Measurements from ENCODE around the gene NOL3. TPM values are rescaled to one million over a fixed set of nuclear protein-coding genes. Genes with fewer than 3 reads are reported as not detected.

Gene NOL3
- total and polyA plus RNA-seq, 2 of the 13 experiments (the other 11 are each of a cell fraction or from before 2014, with no cell fraction given): 5.7 to 20.5 TPM

- TF ChIP-seq IRF2 (CRISPR knock-in tag; IDR thresholded peaks at IDR 0.05): peak; percentile 47; the same call in 1 of the 2 replicates
- peak; percentile 44; the same call in 1 of the 2 replicates for TF ChIP-seq KLF13 (CRISPR knock-in tag; IDR thresholded peaks at IDR 0.05)
- TF ChIP-seq ZNF180 (CRISPR knock-in tag; IDR thresholded peaks at IDR 0.05; ENCODE audit: borderline replicate concordance, low read depth): no peak
- TF ChIP-seq ZNF580 (CRISPR knock-in tag; IDR thresholded peaks at IDR 0.05; ENCODE audit: borderline replicate concordance, low read depth): 0 out of 2 replicates have a peak, but pooled peaks have one; percentile 31
- TF ChIP-seq RFX5 (IDR thresholded peaks at IDR 0.05; ENCODE audit: low read depth, low read length): 0 out of 2 replicates have a peak, but pooled peaks have one; percentile 25
- peak; percentile 62; the same call in 1 of the 2 replicates for TF ChIP-seq SMAD1 (CRISPR knock-in tag; IDR thresholded peaks at IDR 0.05; ENCODE audit: borderline replicate concordance, low read depth)
- TF ChIP-seq ATF7-NPFF (CRISPR knock-in tag; IDR thresholded peaks at IDR 0.05; ENCODE audit: low read depth): peak; percentile 78
- TF ChIP-seq MAZ (IDR thresholded peaks at IDR 0.05; ENCODE audit: borderline replicate concordance, low read depth, low read length): peak; percentile 46; the same call in 1 of the 2 replicates
- TF ChIP-seq MAZ (CRISPR knock-in tag; IDR thresholded peaks at IDR 0.05; ENCODE audit: low read depth): peak; percentile 69
- TF ChIP-seq DRAP1 (CRISPR knock-in tag; IDR thresholded peaks at IDR 0.05): peak; percentile 19; the same call in 1 of the 2 replicates
- TF ChIP-seq TFAP4 (IDR thresholded peaks at IDR 0.05; ENCODE audit: borderline replicate concordance, low read depth): peak; percentile 73; the same call in 1 of the 2 replicates
- TF ChIP-seq PHB2 (IDR thresholded peaks at IDR 0.05; ENCODE audit: partially characterized antibody): no peak
- peak; percentile 48; the same call in 1 of the 2 replicates for TF ChIP-seq EEA1 (CRISPR knock-in tag; IDR thresholded peaks at IDR 0.05; ENCODE audit: borderline replicate concordance)
- peak; percentile 66; the same call in 1 of the 2 replicates for TF ChIP-seq ZNF275 (CRISPR knock-in tag; IDR thresholded peaks at IDR 0.05; ENCODE audit: borderline replicate concordance)
- peak; percentile 87 for TF ChIP-seq ZNF691 (CRISPR knock-in tag; IDR thresholded peaks at IDR 0.05; ENCODE audit: borderline replicate concordance, low read depth)
- TF ChIP-seq ZSCAN21 (CRISPR knock-in tag; IDR thresholded peaks at IDR 0.05; ENCODE audit: borderline replicate concordance): peak; percentile 89; the same call in 1 of the 2 replicates
- 0 out of 2 replicates have a peak, but pooled peaks have one; percentile 78 for TF ChIP-seq ZNF619 (CRISPR knock-in tag; IDR thresholded peaks at IDR 0.05)
- peak; percentile 96 for TF ChIP-seq ZNF513 (CRISPR knock-in tag; conservative IDR thresholded peaks at IDR 0.05)
- TF ChIP-seq ZNF724P (CRISPR knock-in tag; IDR thresholded peaks at IDR 0.05; ENCODE audit: borderline replicate concordance): peak; percentile 58; the same call in 1 of the 2 replicates
- 0 out of 2 replicates have a peak, but pooled peaks have one; percentile 84 for TF ChIP-seq ATF5 (CRISPR knock-in tag; IDR thresholded peaks at IDR 0.05; ENCODE audit: low read depth)
- TF ChIP-seq ZFY (CRISPR knock-in tag; IDR thresholded peaks at IDR 0.05): 0 out of 2 replicates have a peak, but pooled peaks have one; percentile 48
Measured at GRCh38 chr16:67155295-67156142, 14.8 kb upstream of the NOL3 start (continued).
